BJ (cell line): ENCODE data around the gene SMARCD3. TPM values are rescaled to one million over a fixed set of nuclear protein-coding genes. Genes with fewer than 3 reads are reported as not detected.
A peak's percentile ranks its signal among the peaks of the same experiment; 100 is the strongest.

ENCODE experiments used
- CTCF ChIA-PET: fragments of 350-600 bp; formaldehyde crosslinking; extraction: SDS; loops from one replicate; lab custom pipeline; 2021; ENCODE audit warnings: antibody characterized with exemption, inconsistent platforms; lab: Yijun Ruan, JAX
- POLR2A ChIA-PET: fragments of 300-600 bp; sonication (Branson Sonifier 250); formaldehyde crosslinking; extraction: SDS; loops from one replicate; lab custom pipeline; 2021; ENCODE audit warnings: antibody characterized with exemption; lab: Charles Lee
- DNase-seq: peaks from one replicate; pipeline ENCODE4 v3.0.0-alpha.2; 2011; ENCODE audit warnings: low read depth
- H3K27me3 ChIP-seq: 2 replicates; pipeline ENCODE4 v1.6.0; 2011; ENCODE audit warnings: low read length; ENCODE audit not compliant: control insufficient read depth, insufficient read depth
- H3K36me3 ChIP-seq: 2 replicates; pipeline ENCODE4 v1.5.1; 2011; ENCODE audit warnings: low read length; ENCODE audit not compliant: control insufficient read depth, insufficient read depth
- H3K4me3 ChIP-seq: 2 replicates; pipeline ENCODE4 v1.5.1; 2011; ENCODE audit warnings: low read depth, mild to moderate bottlenecking, control low read depth, low read length
- CTCF ChIP-seq: IDR thresholded peaks from 2 replicates; pipeline ENCODE4 v1.5.1; 2011; ENCODE audit warnings: low read depth, mild to moderate bottlenecking, control low read depth, inconsistent platforms, low read length, moderate library complexity; ENCODE audit not compliant: insufficient read depth
- polyA plus RNA-seq: library from polyadenylated mRNA; depleted of rRNA; stranded (reverse); fragments of >200 nt; gene quantifications from 2 replicates; pipeline ENCODE4 v1.2.3, GENCODE V29; 2011

SMARCD3 gene
- polyA plus RNA-seq, 1 experiment, result 46.6 TPM

GRCh38 chr7:151229249-151229648 is 19.2 kb downstream of the SMARCD3 start:
- peaks cover 4% of the 10 kb centered on the region for H3K36me3 ChIP-seq
- CTCF ChIA-PET, result interaction anchor here (2.7 to 3.3 kb wide), 2 partner anchors 15 to 17 kb away, joined by 6 to 15 read pairs; no protein-coding TSS in a partner anchor
- H3K4me3 ChIP-seq, result no peak overlapping the region
- no peaks in the 10 kb centered on the region for H3K27me3 ChIP-seq
- TF ChIP-seq CTCF, result no peak
- POLR2A ChIA-PET, result no interaction called here
- no peak for DNase-seq

- TF ChIP-seq CTCF, result no peak
Observed at GRCh38 chr7:151228024-151228866, 20.2 kb downstream of the SMARCD3 start.

DNA sequence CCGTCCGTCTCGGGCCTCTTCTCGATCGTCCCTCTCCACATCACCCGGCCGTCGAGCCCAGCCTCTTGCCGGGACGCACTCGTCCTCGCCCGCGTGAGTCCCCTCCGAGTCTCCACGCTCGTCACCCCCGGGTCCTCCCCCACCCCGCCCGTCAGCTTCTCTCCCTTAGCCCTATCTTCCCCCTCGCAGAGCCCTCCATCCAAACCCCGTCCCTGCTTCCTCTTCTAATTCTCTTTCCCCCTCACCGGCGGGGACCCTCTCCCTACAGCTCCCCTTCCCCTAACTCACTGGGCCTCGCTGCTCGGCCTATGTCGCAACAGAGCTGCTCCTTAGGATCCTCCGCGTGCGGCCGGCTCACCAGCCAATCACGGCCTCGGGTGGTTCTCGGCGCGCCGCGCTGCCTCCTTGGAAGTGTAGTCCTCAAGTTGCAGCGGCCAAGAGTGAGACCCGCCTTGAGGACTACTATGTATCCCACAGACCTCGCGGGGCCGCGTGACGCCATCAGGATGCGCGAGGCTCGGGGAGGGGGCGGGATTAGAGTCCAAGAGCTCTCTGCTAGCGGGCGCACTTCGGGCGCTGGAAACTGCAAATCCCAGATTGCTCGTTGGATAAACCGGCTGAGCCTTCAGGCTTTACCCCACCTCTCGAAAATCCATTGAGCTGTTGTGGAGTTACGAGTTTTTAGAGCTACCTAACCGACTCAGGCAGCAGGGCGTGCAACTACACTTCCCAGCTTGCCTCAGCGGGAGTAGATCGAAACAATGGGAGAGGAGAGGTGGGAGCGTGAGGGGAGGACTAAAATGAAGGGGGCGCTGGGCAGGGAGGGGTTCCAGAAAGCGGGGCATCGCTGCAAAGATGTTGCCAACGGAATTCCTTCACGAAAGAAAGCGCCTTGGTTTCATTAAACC is 21.4 kb downstream of the SMARCD3 start, which contains the start of gene ABCF2:
Gene ABCF2 (minus strand): TSS at position 331 of the 908 bp plus-strand sequence. CDS start 747 bp downstream, outside the sequence.
- H3K27me3 ChIP-seq, result no peaks in the 10 kb centered on the region
- ChIA-PET CTCF (interaction anchor here (0.6 to 3.3 kb wide), 7 partner anchors 17 to 78 kb away, joined by 3 to 15 read pairs (median 3); partner anchors contain the start of gene SMARCD3), POLR2A (interaction anchor here (0.6 to 1.1 kb wide), 3 partner anchors 10 to 492 kb away, joined by 3 to 13 read pairs (median 3); partner anchors contain the start of gene ABCB8)
- peak within 1 kb of the TSS; percentile 96 for H3K4me3 ChIP-seq
- peak; percentile 95 for DNase-seq
- peaks cover 20% of the 10 kb centered on the region for H3K36me3 ChIP-seq
- 0 out of 2 replicates have a peak, but pooled peaks have one; percentile 11 for TF ChIP-seq CTCF

More at GRCh38 chr7:151228024-151228866, 20.2 kb downstream of the SMARCD3 start:
- no peaks in the 10 kb centered on the region for H3K27me3 ChIP-seq
- H3K36me3 ChIP-seq, result peaks cover 13% of the 10 kb centered on the region
- DNase-seq, result no peak
- ChIA-PET POLR2A (no interaction called here), CTCF (interaction anchor here (2.7 to 3.3 kb wide), 2 partner anchors 16 to 18 kb away, joined by 6 to 15 read pairs; no protein-coding TSS in a partner anchor)
- peak overlapping the region; percentile 46 for H3K4me3 ChIP-seq

DNA sequence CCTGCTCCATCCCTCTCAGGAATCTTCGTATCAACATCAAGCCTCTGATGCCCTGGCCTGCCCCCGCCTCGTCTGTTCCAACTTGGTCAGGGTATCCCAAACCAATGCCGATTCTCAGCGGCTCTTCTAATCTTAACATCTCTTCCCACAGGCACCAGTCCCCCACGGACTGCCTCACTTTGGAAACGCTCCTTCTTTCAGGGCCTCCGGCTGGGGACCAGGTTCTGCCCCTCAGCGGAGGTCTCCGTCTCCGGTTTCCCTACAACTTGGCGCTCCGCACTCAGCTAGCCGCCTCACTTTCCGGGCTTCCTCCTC is 22.0 kb downstream of the SMARCD3 start:
- no peak for TF ChIP-seq CTCF
- ChIA-PET POLR2A (interaction anchor here (1.0 kb wide), 1 partner anchor 198 kb away, joined by 3 read pairs; the partner anchor contains the start of gene ABCB8), CTCF (interaction anchor here (0.6 to 1.3 kb wide), 4 partner anchors 22 to 79 kb away, joined by 3 to 5 read pairs (median 3); partner anchors contain the start of gene SMARCD3)
- Histone ChIP-seq H3K4me3 (peak overlapping the region; percentile 96), H3K36me3 (peaks cover 21% of the 10 kb centered on the region), H3K27me3 (no peaks in the 10 kb centered on the region)
- DNase-seq, result no peak
